Measurements from ENCODE around the gene EEA1. TPM values are rescaled to one million over a fixed set of nuclear protein-coding genes. Genes with fewer than 3 reads are reported as not detected.
"Not testable (repeated sequence)": the region's sequence is repeated elsewhere in the genome, so short reads cannot be mapped to it uniquely, and the experiment has no call there.

Gene EEA1
- total RNA-seq, 2 donors from 2014 or later = 21.2 to 26.2 TPM

GRCh38 chr12:92769124-92769901 lies 159.8 kb downstream of the EEA1 start:
- ATAC-seq = peak; percentile 42 to 67

GRCh38 chr12:92765871-92766270 lies 163.2 kb downstream of the EEA1 start:
- intact Hi-C loops (cut with DNase I) = no loop called here
- ATAC-seq = no peak
- DNase-seq = no peak

More at GRCh38 chr12:92769124-92769901, 159.8 kb downstream of the EEA1 start:
- no peak for DNase-seq
- intact Hi-C loops (cut with DNase I) = no loop called here

GRCh38 chr12:92764831-92765230 lies 164.3 kb downstream of the EEA1 start:
- intact Hi-C loops (cut with DNase I) = no loop called here
- ATAC-seq = peak in 1 of 2 donors; percentile 45
- no peak for DNase-seq

- DNase-seq (no peak), ATAC-seq (no peak)
- intact Hi-C loops (cut with DNase I) = no loop called here
Measured at GRCh38 chr12:92762773-92763172, 166.3 kb downstream of the EEA1 start.

GRCh38 chr12:92759634-92760268 lies 169.3 kb downstream of the EEA1 start:
- ATAC-seq = peak in 1 of 2 donors; percentile 90
- intact Hi-C loops (cut with DNase I) = no loop called here
- no peak for DNase-seq

DNA sequence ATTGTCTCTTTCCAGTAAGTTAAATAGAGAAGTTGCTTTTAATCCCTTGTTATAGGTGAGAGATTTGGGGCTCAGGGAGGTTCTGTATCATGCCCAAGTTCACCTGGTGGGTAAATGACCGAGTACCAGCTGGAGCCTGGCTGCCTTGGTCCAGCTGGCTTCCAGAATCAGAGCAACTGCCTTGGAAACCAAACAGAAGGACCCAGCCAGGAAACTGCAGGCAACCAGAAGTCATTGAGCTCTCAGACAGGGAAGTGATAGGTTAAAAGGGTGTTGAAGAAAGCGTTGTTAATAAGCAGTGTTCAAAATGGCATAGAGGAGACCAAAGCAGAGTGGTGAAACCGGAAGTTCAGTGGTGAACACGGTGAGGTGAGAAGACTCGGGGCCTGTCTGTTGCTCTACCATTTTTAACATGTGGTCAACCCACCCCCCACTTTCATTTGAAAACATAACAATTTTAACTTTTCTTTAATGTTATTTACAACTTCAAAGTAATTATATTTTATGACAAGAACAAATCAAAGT lies 171.4 kb downstream of the EEA1 start:
- intact Hi-C loops (cut with DNase I) = no loop called here
- DNase-seq (no peak), ATAC-seq (peak in 1 of 2 donors; percentile 30)

DNA sequence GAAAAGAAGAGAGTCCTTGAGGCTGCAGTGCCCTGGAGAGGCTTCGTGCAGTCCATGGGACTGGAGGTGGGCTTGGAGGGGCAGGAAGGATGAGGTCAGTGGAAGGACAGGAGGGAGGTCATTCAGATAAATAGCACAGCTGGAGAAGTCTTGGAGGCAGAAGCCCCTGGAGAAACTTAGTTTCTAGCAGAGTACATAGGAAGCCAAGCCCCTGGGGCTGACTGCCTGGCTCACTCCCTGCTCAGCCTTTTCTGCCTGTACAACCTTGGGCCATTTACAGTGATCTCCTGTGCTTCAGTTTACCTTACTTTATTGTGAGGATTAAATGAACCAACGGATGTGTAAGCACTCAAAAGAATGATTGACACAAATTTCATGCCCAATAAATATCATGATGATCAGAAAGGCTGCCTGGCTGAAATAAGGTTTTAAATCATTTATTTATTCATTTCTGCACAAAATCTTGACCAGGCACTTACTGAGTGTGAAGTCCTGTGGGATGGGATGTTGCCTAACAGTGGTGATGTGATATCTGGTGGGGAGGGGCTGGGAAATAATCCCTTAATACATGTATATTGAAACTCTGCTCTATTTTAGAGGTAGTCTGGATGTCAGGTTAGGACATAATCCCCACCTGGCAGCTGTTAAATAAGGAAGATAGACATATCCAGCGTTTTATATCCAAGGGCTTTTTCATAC lies 172.0 kb downstream of the EEA1 start:
- intact Hi-C loops (cut with DNase I) = no loop called here
- DNase-seq (no peak), ATAC-seq (peak; percentile 11 to 68)

- intact Hi-C loops (cut with DNase I) = no loop called here
- DNase-seq (no peak), ATAC-seq (peak; percentile 68 to 74)
Measured at GRCh38 chr12:92753976-92754885, 174.9 kb downstream of the EEA1 start.

- ATAC-seq; DNase-seq; intact Hi-C loops (cut with DNase I): not testable (repeated sequence)
Measured at GRCh38 chr12:92749691-92750090, 179.4 kb downstream of the EEA1 start.

GRCh38 chr12:92747151-92747550 lies 181.9 kb downstream of the EEA1 start:
- intact Hi-C loops (cut with DNase I) = no loop called here
- no peak for ATAC-seq
- DNase-seq = no peak

GRCh38 chr12:92745856-92746550 lies 183.1 kb downstream of the EEA1 start:
- DNase-seq = peak; percentile 92
- intact Hi-C loops (cut with DNase I) = no loop called here

DNA sequence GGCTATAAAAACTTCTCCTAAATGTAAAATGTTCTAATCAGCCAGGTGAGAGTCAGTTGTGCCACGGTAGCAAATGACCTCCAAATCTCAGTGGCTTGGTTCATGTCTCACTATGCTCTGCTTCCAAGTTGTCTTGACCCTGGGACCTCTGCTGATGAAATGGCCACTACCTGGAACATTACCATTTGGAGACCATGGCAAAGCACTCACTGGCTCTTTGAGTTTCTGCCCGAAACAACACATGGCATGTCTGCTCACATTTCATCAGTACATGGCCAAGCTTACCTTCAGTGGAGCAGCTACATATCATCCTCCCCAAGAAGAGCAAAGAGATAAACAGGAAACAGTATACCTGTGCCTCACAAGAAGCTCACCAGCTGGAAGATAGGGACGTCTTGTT lies 186.1 kb downstream of the EEA1 start:
- DNase-seq = no peak
- no peak for ATAC-seq
- intact Hi-C loops (cut with DNase I) = no loop called here

More at GRCh38 chr12:92745856-92746550, 183.1 kb downstream of the EEA1 start:
- ATAC-seq = peak; percentile 98 to 100

GRCh38 chr12:92740411-92740810 lies 188.7 kb downstream of the EEA1 start:
- ATAC-seq (no peak), DNase-seq (no peak)
- intact Hi-C loops (cut with DNase I) = no loop called here

GRCh38 chr12:92739113-92739512 lies 190.0 kb downstream of the EEA1 start:
- ATAC-seq = no peak
- no peak for DNase-seq
- intact Hi-C loops (cut with DNase I) = no loop called here

- intact Hi-C loops (cut with DNase I) = no loop called here
- no peak for ATAC-seq
- DNase-seq = no peak
Measured at GRCh38 chr12:92737855-92738850, 190.9 kb downstream of the EEA1 start.

- intact Hi-C loops (cut with DNase I) = no loop called here
- DNase-seq = no peak
- ATAC-seq = no peak
Measured at GRCh38 chr12:92736605-92737004, 192.5 kb downstream of the EEA1 start.

DNA sequence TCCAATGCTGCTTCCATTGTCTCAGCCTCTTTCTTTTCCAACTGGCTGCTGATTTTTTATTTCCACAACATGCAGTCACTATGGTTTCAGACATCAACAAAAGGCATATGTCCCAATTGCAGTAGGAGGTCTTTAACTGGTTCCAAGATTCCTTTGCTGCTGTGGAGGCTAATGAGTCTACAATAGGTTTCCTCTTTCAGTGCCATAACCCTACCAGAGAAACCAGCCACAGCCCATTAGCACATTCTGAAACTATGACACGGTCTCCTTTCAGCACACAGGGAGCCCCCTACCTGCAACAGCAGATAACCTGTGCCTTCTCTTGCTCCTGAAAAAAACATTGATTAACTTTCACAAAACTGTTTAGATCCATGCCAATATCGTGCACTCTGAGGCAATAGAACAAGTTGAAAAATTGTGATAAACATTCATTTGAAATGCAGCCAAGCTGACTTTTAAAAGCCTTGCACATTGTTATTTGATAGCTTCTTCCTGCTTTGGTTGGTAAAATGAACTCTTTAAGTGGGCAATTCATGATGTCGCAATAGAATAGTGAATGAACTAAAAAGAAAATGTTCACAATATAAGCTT lies 193.9 kb downstream of the EEA1 start:
- DNase-seq (no peak), ATAC-seq (peak; percentile 89 to 91)
- intact Hi-C loops (cut with DNase I) = no loop called here
